SK-N-MC (cell line): ENCODE data around the gene HRCT1.

Source experiments
- EZH2 ChIP-seq: fragments of 200-600 bp; sonication (generic); IDR thresholded peaks from one replicate; pipeline ENCODE4 v1.6.1; 2017; ENCODE audit warnings: antibody characterized with exemption
- FOXP2 ChIP-seq: optimal IDR thresholded peaks from 2 replicates; pipeline ENCODE3; 2011; ENCODE audit warnings: mild to moderate bottlenecking, moderate library complexity; ENCODE audit not compliant: insufficient read depth; ENCODE audit errors: extremely low read length, control extremely low read depth
- POLR2AphosphoS5 ChIP-seq: IDR thresholded peaks from 2 replicates; pipeline ENCODE4 v1.6.1; 2012; ENCODE audit warnings: mild to moderate bottlenecking, low read depth, low read length, borderline replicate concordance

DNA sequence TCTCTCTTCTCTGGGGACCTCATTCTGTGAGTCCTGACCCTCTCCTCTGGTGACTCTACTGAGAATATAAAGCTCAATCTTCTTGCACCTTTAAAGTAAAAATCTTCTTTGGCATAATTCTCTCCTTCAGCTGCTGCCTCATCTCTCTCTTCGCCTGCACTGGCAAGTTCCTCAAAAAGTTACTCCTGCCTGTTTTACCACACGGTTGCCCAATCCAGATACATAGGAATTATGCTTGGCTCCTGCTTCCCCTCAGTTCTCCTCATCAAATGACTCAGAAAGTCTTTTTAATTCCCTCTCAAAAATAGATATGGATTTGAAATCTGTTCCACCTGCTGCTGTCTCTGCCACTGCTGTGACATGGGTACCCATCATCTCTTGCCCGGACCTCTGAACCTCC lies 14.4 kb upstream of the HRCT1 start:
- TF ChIP-seq EZH2 (no peak), POLR2AphosphoS5 (no peak), FOXP2 (no peak)
